Left ventricle myocardium superior (tissue), 1 donor: Measurements from ENCODE around the gene DELE1. TPM values are rescaled to one million over a fixed set of nuclear protein-coding genes. Genes with fewer than 3 reads are reported as not detected.
"Not testable (repeated sequence)": the region's sequence is repeated elsewhere in the genome, so short reads cannot be mapped to it uniquely, and the experiment has no call there.

Experiments
- ATAC-seq: fragments of 200-7000 bp; cut with Tn5 transposase; one replicate; pipeline ENCODE4 v1.9.1; 2020; ENCODE audit warnings: mild to moderate bottlenecking, moderate library complexity
- DNase-seq: peaks from one replicate; pipeline ENCODE4 v3.0.0-alpha.2; 2020
- intact Hi-C: fragments of 100-400 bp; cut with micrococcal nuclease; formaldehyde crosslinking; loops from one replicate; pipeline ENCODE4 v1.11.0; 2022
- total RNA-seq: library from RNA; stranded (reverse); fragmentation: NEBNext Ultra II Directional; extraction: Animal tissue kit (Norgen Biotek cat#: 25700); gene quantifications from one replicate; pipeline ENCODE4 v1.2.1, GENCODE V29; 2021
- donor health status: DM: no; HTN: yes; CAD: no; lungs with severe emphysema.

The DELE1 gene
- total RNA-seq, 1 donor from 2014 or later: 107 TPM

GRCh38 chr5:141916522-141916921 lies 7.1 kb upstream of the DELE1 start:
- intact Hi-C loops: no loop called here
- ATAC-seq (no peak), DNase-seq (no peak)

GRCh38 chr5:141917760-141918159 lies 5.9 kb upstream of the DELE1 start:
- no peak for ATAC-seq
- DNase-seq: no peak
- intact Hi-C loops: no loop called here

GRCh38 chr5:141919218-141920119 lies 4.2 kb upstream of the DELE1 start:
- no peak for DNase-seq
- ATAC-seq: no peak
- intact Hi-C loops: no loop called here

GRCh38 chr5:141920771-141921170 lies 2.9 kb upstream of the DELE1 start:
- intact Hi-C loops: no loop called here
- DNase-seq: no peak
- no peak for ATAC-seq

- peak; percentile 15 for ATAC-seq
- DNase-seq, intact Hi-C loops: not testable (repeated sequence)
Measured at GRCh38 chr5:141922827-141923447, 734 bp upstream of the DELE1 start.

- no peak for ATAC-seq
- intact Hi-C loops: no loop called here
- no peak for DNase-seq
Measured at GRCh38 chr5:141926434-141926833, 2.8 kb downstream of the DELE1 start.

GRCh38 chr5:141928051-141928450 lies 4.4 kb downstream of the DELE1 start:
- ATAC-seq (no peak), DNase-seq (no peak)

GRCh38 chr5:141929398-141930058 lies 5.9 kb downstream of the DELE1 start:
- peak; percentile 62 for ATAC-seq
- intact Hi-C loops: no loop called here
- no peak for DNase-seq

More at GRCh38 chr5:141928051-141928450, 4.4 kb downstream of the DELE1 start:
- intact Hi-C loops: no loop called here

- DNase-seq (no peak), ATAC-seq (no peak)
- intact Hi-C loops: no loop called here
Measured at GRCh38 chr5:141931694-141932093, 8.0 kb downstream of the DELE1 start.

- intact Hi-C loops: no loop called here
- DNase-seq (no peak), ATAC-seq (no peak)
Measured at GRCh38 chr5:141933151-141933550, 9.5 kb downstream of the DELE1 start.

- ATAC-seq (peak; percentile 89), DNase-seq (peak; percentile 71)
- intact Hi-C loops: no loop called here
Measured at GRCh38 chr5:141934099-141934844, 10.6 kb downstream of the DELE1 start.

GRCh38 chr5:141935538-141935937 lies 11.9 kb downstream of the DELE1 start:
- ATAC-seq (no peak), DNase-seq (no peak)
- intact Hi-C loops: no loop called here

GRCh38 chr5:141940695-141941271 lies 17.1 kb downstream of the DELE1 start:
- peak; percentile 44 for ATAC-seq
- no peak for DNase-seq
- intact Hi-C loops: no loop called here

GRCh38 chr5:141941307-141941706 lies 17.6 kb downstream of the DELE1 start:
- intact Hi-C loops: no loop called here
- peak; percentile 38 for ATAC-seq
- DNase-seq: no peak

- ATAC-seq: no peak
- intact Hi-C loops: no loop called here
Measured at GRCh38 chr5:141941779-141942178, 18.1 kb downstream of the DELE1 start.

GRCh38 chr5:141942185-141942857 lies 18.6 kb downstream of the DELE1 start:
- intact Hi-C loops: no loop called here
- ATAC-seq (peak; percentile 45), DNase-seq (no peak)

More at GRCh38 chr5:141941779-141942178, 18.1 kb downstream of the DELE1 start:
- no peak for DNase-seq

GRCh38 chr5:141944076-141944475 lies 20.4 kb downstream of the DELE1 start:
- intact Hi-C loops: no loop called here
- ATAC-seq (no peak), DNase-seq (no peak)

- DNase-seq: peak; percentile 49
- peak; percentile 57 for ATAC-seq
- intact Hi-C loops: no loop called here
Measured at GRCh38 chr5:141945511-141946051, 21.9 kb downstream of the DELE1 start.
